ENCODE results near the gene CA11. TPM values are rescaled to one million over a fixed set of nuclear protein-coding genes. Genes with fewer than 3 reads are reported as not detected.

CA11 gene
- total and polyA plus RNA-seq, 9 of the 15 experiments (the other 6 are each of a cell fraction or from before 2014, with no cell fraction given), result 2.9 to 19.9 (median 8.3) TPM

- Histone ChIP-seq H4K20me1 (replicated peaks; ENCODE audit: control insufficient read depth, insufficient read depth, low read length) (0 out of 2 replicates have a peak, but pooled peaks cover 2% of the 10 kb centered on the region), H3K27ac (ENCODE audit: extremely low read depth, low read depth, low read length) (no peak overlapping the region), H3K4me3 (no peak overlapping the region), H3K36me3 (ENCODE audit: control insufficient read depth, insufficient read depth, low read length) (no peaks in the 10 kb centered on the region), H3K79me2 (ENCODE audit: control insufficient read depth, insufficient read depth, low read length) (no peaks in the 10 kb centered on the region), H3K9me1 (ENCODE audit: control insufficient read depth, insufficient read depth, low read length) (peaks cover 2% of the 10 kb centered on the region), H2AFZ (ENCODE audit: low read depth, low read length) (no peak overlapping the region), H3K9me3 (replicated peaks; ENCODE audit: control insufficient read depth, insufficient read depth, low read depth, low read length) (no peaks in the 10 kb centered on the region), H3K4me2 (ENCODE audit: insufficient read depth, low read length) (no peak overlapping the region), H3K4me1 (replicated peaks in 1 of 2; ENCODE audit: control insufficient read depth in 2 of 2, insufficient read depth in 2 of 2, low read length in 2 of 2) (peaks cover 0 to 29% of the 10 kb centered on the region in 2 experiments; a peak in 2 of 5 replicates), H3K27me3 (ENCODE audit: control insufficient read depth in 2 of 2, insufficient read depth in 2 of 2, low read length in 2 of 2) (peaks cover 0 to 7% of the 10 kb centered on the region in 2 experiments; a peak in 2 of 5 replicates), H3K9ac (ENCODE audit: insufficient read depth in 1 of 2, low read depth in 2 of 2, low read length in 2 of 2) (peak overlapping the region in 1 of 2 experiments; percentile 52; a peak in 1 of 4 replicates)
- TF ChIP-seq CHD4 (IDR thresholded peaks at IDR 0.05; ENCODE audit: insufficient read depth, insufficient replicate concordance, low read depth, low read length, poor library complexity, severe bottlenecking), result no peak
- peak; percentile 88 for TF ChIP-seq ZNF263 (CRISPR knock-in tag; IDR thresholded peaks at IDR 0.05; ENCODE audit: borderline replicate concordance)
- no peak for TF ChIP-seq POU5F1 (IDR thresholded peaks at IDR 0.05; ENCODE audit: borderline replicate concordance, low read depth, low read length, partially characterized antibody)
- no peak for TF ChIP-seq ZNF586 (CRISPR knock-in tag; conservative IDR thresholded peaks at IDR 0.05)
- TF ChIP-seq CREBBP (IDR thresholded peaks at IDR 0.05; ENCODE audit: low read depth, low read length), result no peak
- no peak for FAIRE-seq
- ChIA-PET CTCF (ENCODE audit: low intra/inter-chr PET ratio) (no interaction called here), POLR2A (interaction anchor here (0.9 to 1.2 kb wide), 2 partner anchors 12 to 20 kb away, joined by 3 to 4 read pairs; partner anchors contain the start of genes RPL18 and SPHK2)
- no peak for DNase-seq (ENCODE audit: extremely low read depth in 1 of 4, low spot score in 3 of 4)
- intact Hi-C loops (cut with micrococcal nuclease), result no loop called here
- in situ Hi-C loops (cut with MboI), result loop anchor here (25.0 kb wide), 1 partner anchor 1513 kb away; no protein-coding TSS in a partner anchor
- no peak for ATAC-seq
- WGBS (ENCODE audit: insufficient coverage, low coverage, missing lambda C conversion rate), result 21% methylated on average over 20 of the region's 30 CpGs
- BruUV-seq (replicated peaks), result no TSS peak
Observed at GRCh38 chr19:48598996-48599700, 46.8 kb downstream of the CA11 start.

All from K562 (cell line).